CMK (cell line): ENCODE measurements around the gene C1orf174.
A peak's percentile ranks its signal among the peaks of the same experiment; 100 is the strongest.

ENCODE experiments used
- DNase-seq: peaks from one replicate; pipeline ENCODE4 v3.0.0-alpha.2; 2010; ENCODE audit warnings: low read depth

C1orf174 gene

GRCh38 chr1:3900150-3900968 lies at the start of gene C1orf174:
Gene C1orf174, minus strand, starts transcription at chr1:3900272. Its CDS starts 86 bp downstream, at chr1:3900186.
- DNase-seq, result peak; percentile 98

GRCh38 chr1:3948344-3948743 lies 48.3 kb upstream of the C1orf174 start:
- DNase-seq, result no peak

GRCh38 chr1:3945916-3946840 lies 46.1 kb upstream of the C1orf174 start:
- DNase-seq, result no peak

- no peak for DNase-seq
Measured at GRCh38 chr1:3945222-3945621, 45.1 kb upstream of the C1orf174 start.

GRCh38 chr1:3944578-3945125 lies 44.6 kb upstream of the C1orf174 start:
- no peak for DNase-seq

- no peak for DNase-seq
Measured at GRCh38 chr1:3943806-3944577, 43.9 kb upstream of the C1orf174 start.

- DNase-seq, result no peak
Measured at GRCh38 chr1:3943123-3943431, 43.0 kb upstream of the C1orf174 start.

- DNase-seq, result no peak
Measured at GRCh38 chr1:3942416-3943122, 42.5 kb upstream of the C1orf174 start.

GRCh38 chr1:3940754-3941345 lies 40.8 kb upstream of the C1orf174 start:
- DNase-seq, result no peak

GRCh38 chr1:3940081-3940753 lies 40.1 kb upstream of the C1orf174 start:
- no peak for DNase-seq

GRCh38 chr1:3939242-3940080 lies 39.4 kb upstream of the C1orf174 start:
- no peak for DNase-seq

- DNase-seq, result no peak
Measured at GRCh38 chr1:3932156-3932919, 32.3 kb upstream of the C1orf174 start.

- no peak for DNase-seq
Measured at GRCh38 chr1:3931007-3931912, 31.2 kb upstream of the C1orf174 start.

GRCh38 chr1:3930301-3931006 lies 30.4 kb upstream of the C1orf174 start:
- DNase-seq, result no peak

GRCh38 chr1:3929126-3929525 lies 29.1 kb upstream of the C1orf174 start:
- no peak for DNase-seq

- DNase-seq, result no peak
Measured at GRCh38 chr1:3928586-3928985, 28.5 kb upstream of the C1orf174 start.

- no peak for DNase-seq
Measured at GRCh38 chr1:3926956-3927355, 26.9 kb upstream of the C1orf174 start.
